IPS DF 4.7 (cell line): ENCODE data around the gene PTX3.

Source experiments
- DNase-seq: peaks from one replicate; pipeline ENCODE4 v3.0.0-alpha.2; 2013; ENCODE audit warnings: low spot score; ENCODE audit errors: extremely low read depth

PTX3 gene

GRCh38 chr3:157475921-157476414 is 39.3 kb downstream of the PTX3 start:
- no peak for DNase-seq

- no peak for DNase-seq
Measured at GRCh38 chr3:157477441-157477840, 40.8 kb downstream of the PTX3 start.

GRCh38 chr3:157479464-157480243 is 43.0 kb downstream of the PTX3 start:
- DNase-seq, result no peak

GRCh38 chr3:157487339-157487738 is 50.7 kb downstream of the PTX3 start:
- DNase-seq, result no peak

GRCh38 chr3:157488144-157488543 is 51.5 kb downstream of the PTX3 start:
- no peak for DNase-seq

GRCh38 chr3:157491136-157491535 is 54.5 kb downstream of the PTX3 start:
- DNase-seq, result no peak
